ENCODE measurements around the gene TAOK1. TPM values are rescaled to one million over a fixed set of nuclear protein-coding genes. Genes with fewer than 3 reads are reported as not detected.

Gene TAOK1
- total RNA-seq, 3 donors from 2014 or later (not counting 1 experiment from before 2014, with no cell fraction given) = 55.4 to 76.9 (median 70.0) TPM

GRCh38 chr17:29582772-29583171 is 192.6 kb downstream of the TAOK1 start:
- no peak overlapping the region for H3K4me3 Mint-ChIP-seq
- peaks cover 40% of the 10 kb centered on the region for H3K4me1 ChIP-seq (ENCODE audit: control insufficient read depth, insufficient read depth, low read length)
- no peak overlapping the region for H3K4me3 ChIP-seq (ENCODE audit: low read length)
- H3K27ac ChIP-seq (ENCODE audit: low read length) = no peak overlapping the region
- intact Hi-C loops (cut with micrococcal nuclease) = no loop called here
- WGBS (ENCODE audit: insufficient coverage) = 96% methylated on average over 13 of the region's 13 CpGs
- DNase-seq (no peak), ATAC-seq (no peak)
- H3K27me3 Mint-ChIP-seq (ENCODE audit: low read depth in 2 of 2) = no peaks in the 10 kb centered on the region
- H3K9me3 Mint-ChIP-seq = no peaks in the 10 kb centered on the region
- peaks cover 36% of the 10 kb centered on the region for H3K36me3 ChIP-seq (ENCODE audit: control insufficient read depth, insufficient read depth, low read length)
- H3K27ac Mint-ChIP-seq = no peak overlapping the region
- no peaks in the 10 kb centered on the region for H3K9me3 ChIP-seq (ENCODE audit: control insufficient read depth, insufficient read depth, low read length)
- no peak for TF ChIP-seq CTCF (IDR thresholded peaks at IDR 0.05)
- H3K36me3 Mint-ChIP-seq = no peaks in the 10 kb centered on the region
- H3K4me1 Mint-ChIP-seq = peaks cover 13 to 37% of the 10 kb centered on the region in 2 donors
- no peaks in the 10 kb centered on the region for H3K27me3 ChIP-seq (ENCODE audit: control insufficient read depth, insufficient read depth, low read length)

GRCh38 chr17:29583324-29584248 is 193.4 kb downstream of the TAOK1 start:
- Mint-ChIP-seq H3K27ac (peak overlapping the region in 1 of 2 donors; percentile 62), H3K9me3 (no peaks in the 10 kb centered on the region), H3K4me1 (peaks cover 20 to 45% of the 10 kb centered on the region in 2 donors), H3K4me3 (no peak overlapping the region), H3K27me3 (ENCODE audit: low read depth in 2 of 2) (no peaks in the 10 kb centered on the region), H3K36me3 (no peaks in the 10 kb centered on the region)
- intact Hi-C loops (cut with micrococcal nuclease) = no loop called here
- no peaks in the 10 kb centered on the region for H3K9me3 ChIP-seq (ENCODE audit: control insufficient read depth, insufficient read depth, low read length)
- no peak for TF ChIP-seq CTCF (IDR thresholded peaks at IDR 0.05)
- peaks cover 27% of the 10 kb centered on the region for H3K36me3 ChIP-seq (ENCODE audit: control insufficient read depth, insufficient read depth, low read length)
- H3K4me3 ChIP-seq (ENCODE audit: low read length) = no peak overlapping the region
- no peak overlapping the region for H3K27ac ChIP-seq (ENCODE audit: low read length)
- 91% methylated on average over 16 of the region's 16 CpGs for WGBS (ENCODE audit: insufficient coverage)
- DNase-seq (no peak), ATAC-seq (no peak)
- H3K4me1 ChIP-seq (ENCODE audit: control insufficient read depth, insufficient read depth, low read length) = peaks cover 48% of the 10 kb centered on the region
- H3K27me3 ChIP-seq (ENCODE audit: control insufficient read depth, insufficient read depth, low read length) = no peaks in the 10 kb centered on the region

GRCh38 chr17:29584452-29585079 is 194.4 kb downstream of the TAOK1 start:
- H3K27me3 ChIP-seq (ENCODE audit: control insufficient read depth, insufficient read depth, low read length) = no peaks in the 10 kb centered on the region
- peaks cover 20 to 47% of the 10 kb centered on the region in 2 donors for H3K4me1 Mint-ChIP-seq
- H3K27me3 Mint-ChIP-seq (ENCODE audit: low read depth in 2 of 2) = no peaks in the 10 kb centered on the region
- intact Hi-C loops (cut with micrococcal nuclease) = no loop called here
- H3K9me3 ChIP-seq (ENCODE audit: control insufficient read depth, insufficient read depth, low read length) = no peaks in the 10 kb centered on the region
- WGBS (ENCODE audit: insufficient coverage) = 75% methylated on average over 12 of the region's 12 CpGs
- no peak for TF ChIP-seq CTCF (IDR thresholded peaks at IDR 0.05)
- no peak overlapping the region for H3K4me3 ChIP-seq (ENCODE audit: low read length)
- ATAC-seq = no peak
- H3K27ac ChIP-seq (ENCODE audit: low read length) = no peak overlapping the region
- H3K4me3 Mint-ChIP-seq = no peak overlapping the region
- peak overlapping the region in 1 of 2 donors; percentile 62 for H3K27ac Mint-ChIP-seq
- peaks cover 21% of the 10 kb centered on the region for H3K36me3 ChIP-seq (ENCODE audit: control insufficient read depth, insufficient read depth, low read length)
- DNase-seq = no peak
- peaks cover 51% of the 10 kb centered on the region for H3K4me1 ChIP-seq (ENCODE audit: control insufficient read depth, insufficient read depth, low read length)
- H3K36me3 Mint-ChIP-seq = no peaks in the 10 kb centered on the region
- H3K9me3 Mint-ChIP-seq = no peaks in the 10 kb centered on the region
